ENCODE data around the gene PDGFRB. TPM values are rescaled to one million over a fixed set of nuclear protein-coding genes. Genes with fewer than 3 reads are reported as not detected.

Gene PDGFRB
- total RNA-seq, 1 experiment from 2014 or later = 0.63 TPM

DNA sequence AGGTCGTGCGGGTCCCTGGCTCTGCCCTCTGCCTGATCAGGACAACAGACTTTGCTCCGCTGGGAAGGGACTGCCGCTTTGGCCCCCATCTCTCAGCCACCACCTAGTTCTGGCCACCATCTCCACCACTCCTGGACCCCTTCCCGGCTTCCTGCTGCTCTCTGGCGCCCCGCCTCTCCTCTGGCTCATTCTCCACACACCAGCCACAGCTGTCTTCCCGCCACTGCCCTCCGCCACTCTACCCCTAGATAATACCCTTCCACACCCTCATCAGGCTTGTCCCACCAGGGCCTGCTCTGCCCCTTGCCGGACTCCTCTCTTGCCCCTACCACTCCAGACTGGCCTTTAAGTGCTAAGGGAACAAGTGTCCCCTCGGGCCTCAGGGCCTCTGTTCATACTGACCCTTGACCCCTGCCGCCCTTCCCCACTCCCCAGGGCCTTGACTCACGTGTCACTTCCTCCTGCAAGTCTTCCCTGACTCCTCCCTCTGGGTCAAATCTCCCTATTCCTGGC, 8.0 kb upstream of the PDGFRB start:
- TF ChIP-seq, protein P1, sequence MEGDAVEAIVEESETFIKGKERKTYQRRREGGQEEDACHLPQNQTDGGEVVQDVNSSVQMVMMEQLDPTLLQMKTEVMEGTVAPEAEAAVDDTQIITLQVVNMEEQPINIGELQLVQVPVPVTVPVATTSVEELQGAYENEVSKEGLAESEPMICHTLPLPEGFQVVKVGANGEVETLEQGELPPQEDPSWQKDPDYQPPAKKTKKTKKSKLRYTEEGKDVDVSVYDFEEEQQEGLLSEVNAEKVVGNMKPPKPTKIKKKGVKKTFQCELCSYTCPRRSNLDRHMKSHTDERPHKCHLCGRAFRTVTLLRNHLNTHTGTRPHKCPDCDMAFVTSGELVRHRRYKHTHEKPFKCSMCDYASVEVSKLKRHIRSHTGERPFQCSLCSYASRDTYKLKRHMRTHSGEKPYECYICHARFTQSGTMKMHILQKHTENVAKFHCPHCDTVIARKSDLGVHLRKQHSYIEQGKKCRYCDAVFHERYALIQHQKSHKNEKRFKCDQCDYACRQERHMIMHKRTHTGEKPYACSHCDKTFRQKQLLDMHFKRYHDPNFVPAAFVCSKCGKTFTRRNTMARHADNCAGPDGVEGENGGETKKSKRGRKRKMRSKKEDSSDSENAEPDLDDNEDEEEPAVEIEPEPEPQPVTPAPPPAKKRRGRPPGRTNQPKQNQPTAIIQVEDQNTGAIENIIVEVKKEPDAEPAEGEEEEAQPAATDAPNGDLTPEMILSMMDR (IDR thresholded peaks at IDR 0.05; ENCODE audit: unreplicated experiment) = no peak
- Mint-ChIP-seq H3K4me3 (ENCODE audit: unreplicated experiment) (no peak overlapping the region), H3K9me3 (ENCODE audit: unreplicated experiment) (no peaks in the 10 kb centered on the region), H3K36me3 (ENCODE audit: insufficient read depth, unreplicated experiment) (no peaks in the 10 kb centered on the region), H3K27ac (ENCODE audit: low read depth, unreplicated experiment) (no peak overlapping the region), H3K4me1 (ENCODE audit: insufficient read depth, unreplicated experiment) (peaks cover 12% of the 10 kb centered on the region), H3K27me3 (ENCODE audit: insufficient read depth, unreplicated experiment) (no peaks in the 10 kb centered on the region)
- POLR2A ChIA-PET = no interaction called here
- intact Hi-C loops (cut with micrococcal nuclease) = no loop called here
- CTCF ChIA-PET = interaction anchor here (0.6 to 9.2 kb wide), 7 partner anchors 11 to 295 kb away, joined by 3 to 118 read pairs (median 4); no protein-coding TSS in a partner anchor
- no peak for DNase-seq (ENCODE audit: unreplicated experiment)
- no TSS peak for BruUV-seq (replicated peaks)

DNA sequence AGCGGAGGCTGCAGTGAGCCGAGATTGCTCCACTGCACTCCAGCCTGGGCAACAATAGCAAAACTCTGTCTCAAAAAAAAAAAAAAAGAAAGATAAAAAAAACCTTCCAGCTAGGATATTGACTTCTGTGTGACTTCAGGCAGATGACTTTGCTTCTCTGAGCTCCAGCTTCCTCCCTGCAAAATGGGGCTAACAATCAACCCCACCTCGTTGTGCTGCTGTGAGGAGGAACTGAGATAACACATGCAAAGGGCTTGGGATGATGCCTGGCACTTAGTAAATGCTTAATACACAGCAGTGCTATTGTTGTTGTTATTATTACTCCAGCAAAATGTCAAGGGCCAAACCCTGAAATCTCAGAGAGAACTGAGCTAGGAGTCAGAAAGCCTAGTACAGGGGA, 7.4 kb upstream of the PDGFRB start:
- TF ChIP-seq, protein P1 (IDR thresholded peaks at IDR 0.05; ENCODE audit: unreplicated experiment) = no peak
- peaks cover 12% of the 10 kb centered on the region for H3K4me1 Mint-ChIP-seq (ENCODE audit: insufficient read depth, unreplicated experiment)
- no TSS peak for BruUV-seq (replicated peaks)
- DNase-seq (ENCODE audit: unreplicated experiment) = no peak
- no peak overlapping the region for H3K27ac Mint-ChIP-seq (ENCODE audit: low read depth, unreplicated experiment)
- ChIA-PET POLR2A (no interaction called here), CTCF (interaction anchor here (0.6 to 9.2 kb wide), 22 partner anchors 10 to 296 kb away, joined by 3 to 118 read pairs (median 4); no protein-coding TSS in a partner anchor)
- H3K27me3 Mint-ChIP-seq (ENCODE audit: insufficient read depth, unreplicated experiment) = no peaks in the 10 kb centered on the region
- H3K4me3 Mint-ChIP-seq (ENCODE audit: unreplicated experiment) = no peak overlapping the region
- H3K36me3 Mint-ChIP-seq (ENCODE audit: insufficient read depth, unreplicated experiment) = no peaks in the 10 kb centered on the region
- intact Hi-C loops (cut with micrococcal nuclease) = no loop called here
- H3K9me3 Mint-ChIP-seq (ENCODE audit: unreplicated experiment) = no peaks in the 10 kb centered on the region

DNA sequence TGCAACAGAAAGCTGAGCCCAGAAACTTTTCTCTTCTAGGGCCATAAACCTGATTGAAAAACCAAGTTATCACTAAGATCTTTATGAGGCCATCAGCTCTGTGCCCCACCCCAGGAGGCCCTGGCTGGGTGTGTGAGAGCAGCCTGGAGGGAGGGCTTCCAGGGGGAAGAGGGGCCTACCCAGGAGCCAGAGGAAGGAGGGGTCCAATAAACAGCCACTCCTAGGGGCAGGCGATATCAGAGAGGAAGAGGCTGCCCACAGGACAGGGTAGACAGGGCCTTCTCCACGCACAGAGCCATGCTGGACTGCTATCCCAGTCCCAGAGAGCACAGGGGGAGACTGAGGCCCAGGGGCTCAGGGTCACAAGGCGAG, 6.5 kb upstream of the PDGFRB start:
- H3K4me1 Mint-ChIP-seq (ENCODE audit: insufficient read depth, unreplicated experiment) = peaks cover 12% of the 10 kb centered on the region
- ChIA-PET CTCF (interaction anchor here (0.6 to 9.2 kb wide), 35 partner anchors 9 to 1086 kb away, joined by 3 to 118 read pairs (median 4); no protein-coding TSS in a partner anchor), POLR2A (interaction anchor here (0.7 kb wide), 1 partner anchor 270 kb away, joined by 3 read pairs; no protein-coding TSS in a partner anchor)
- no peaks in the 10 kb centered on the region for H3K9me3 Mint-ChIP-seq (ENCODE audit: unreplicated experiment)
- intact Hi-C loops (cut with micrococcal nuclease) = no loop called here
- TF ChIP-seq, protein P1 (IDR thresholded peaks at IDR 0.05; ENCODE audit: unreplicated experiment) = no peak
- no peak overlapping the region for H3K4me3 Mint-ChIP-seq (ENCODE audit: unreplicated experiment)
- no TSS peak for BruUV-seq (replicated peaks)
- H3K36me3 Mint-ChIP-seq (ENCODE audit: insufficient read depth, unreplicated experiment) = no peaks in the 10 kb centered on the region
- no peak for DNase-seq (ENCODE audit: unreplicated experiment)
- no peak overlapping the region for H3K27ac Mint-ChIP-seq (ENCODE audit: low read depth, unreplicated experiment)
- no peaks in the 10 kb centered on the region for H3K27me3 Mint-ChIP-seq (ENCODE audit: insufficient read depth, unreplicated experiment)

DNA sequence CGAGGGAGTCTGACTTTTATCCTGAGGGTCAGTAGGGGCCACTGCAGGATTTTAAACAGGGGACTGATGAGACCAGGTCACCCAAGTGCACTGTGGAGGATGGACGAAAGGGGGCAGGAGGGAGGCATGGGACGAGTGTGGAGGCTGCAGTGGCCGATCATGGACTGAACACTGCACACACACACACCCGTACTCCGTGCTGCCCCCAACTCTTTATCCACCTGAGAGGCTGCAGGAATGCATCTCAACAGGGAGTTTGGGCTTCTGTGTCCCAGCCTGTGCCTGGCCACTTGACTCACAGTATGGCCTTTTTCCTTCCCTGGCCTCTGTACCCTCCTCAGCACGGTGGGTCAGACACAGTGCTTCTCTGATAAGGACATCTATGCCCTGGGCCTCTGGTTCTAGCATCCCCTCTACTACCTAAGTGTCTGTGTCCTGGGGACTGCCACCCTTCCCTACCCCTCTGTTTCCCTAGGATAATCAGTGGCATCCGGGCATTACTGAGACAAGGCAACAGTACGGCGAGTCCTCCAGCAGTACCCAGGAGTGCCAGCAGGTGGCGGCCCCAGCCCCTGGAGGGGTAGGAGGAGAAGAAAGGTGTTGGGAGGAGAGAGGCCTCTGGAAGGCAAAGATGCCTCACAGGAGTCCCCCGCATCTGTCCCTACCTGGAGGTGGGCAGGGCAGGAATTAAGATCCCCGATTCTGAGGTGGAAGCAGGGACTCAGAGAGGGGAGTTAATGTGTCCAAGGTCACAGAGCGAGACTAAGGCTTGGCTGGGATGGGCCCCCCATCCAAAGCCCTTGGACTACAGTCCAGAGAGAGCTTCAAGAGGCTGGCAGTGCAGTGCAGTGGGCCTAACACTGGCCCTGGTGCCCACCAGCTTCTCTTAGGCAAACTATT, 5.8 kb upstream of the PDGFRB start:
- peak; percentile 88 for DNase-seq (ENCODE audit: unreplicated experiment)
- Mint-ChIP-seq H3K4me1 (ENCODE audit: insufficient read depth, unreplicated experiment) (peaks cover 12% of the 10 kb centered on the region), H3K27me3 (ENCODE audit: insufficient read depth, unreplicated experiment) (no peaks in the 10 kb centered on the region), H3K9me3 (ENCODE audit: unreplicated experiment) (no peaks in the 10 kb centered on the region), H3K4me3 (ENCODE audit: unreplicated experiment) (no peak overlapping the region), H3K36me3 (ENCODE audit: insufficient read depth, unreplicated experiment) (no peaks in the 10 kb centered on the region), H3K27ac (ENCODE audit: low read depth, unreplicated experiment) (no peak overlapping the region)
- TF ChIP-seq, protein P1 (IDR thresholded peaks at IDR 0.05; ENCODE audit: unreplicated experiment) = peak; percentile 98
- ChIA-PET CTCF (interaction anchor here (0.6 to 9.2 kb wide), 40 partner anchors 9 to 1087 kb away, joined by 3 to 118 read pairs (median 4); no protein-coding TSS in a partner anchor), POLR2A (interaction anchor here (0.7 kb wide), 1 partner anchor 271 kb away, joined by 3 read pairs; no protein-coding TSS in a partner anchor)
- no TSS peak for BruUV-seq (replicated peaks)
- intact Hi-C loops (cut with micrococcal nuclease) = loop anchor here (1.0 kb wide), 4 partner anchors 31 to 275 kb away; no protein-coding TSS in a partner anchor

All from MCF 10A (cell line).